Hematopoietic multipotent progenitor cell treated with erythropoietin and hydrocortisone succinate and interleukin-3 and kit ligand, for 8 days (in vitro differentiated cells): ENCODE measurements around the gene CA12.

Experiments used
- DNase-seq: peaks from one replicate; pipeline ENCODE4 v3.0.0-alpha.2; 2015

The CA12 gene

GRCh38 chr15:63299943-63300575 lies 81.6 kb downstream of the CA12 start:
- peak; percentile 19 for DNase-seq

GRCh38 chr15:63296195-63296594 lies 85.5 kb downstream of the CA12 start:
- DNase-seq: no peak

DNA sequence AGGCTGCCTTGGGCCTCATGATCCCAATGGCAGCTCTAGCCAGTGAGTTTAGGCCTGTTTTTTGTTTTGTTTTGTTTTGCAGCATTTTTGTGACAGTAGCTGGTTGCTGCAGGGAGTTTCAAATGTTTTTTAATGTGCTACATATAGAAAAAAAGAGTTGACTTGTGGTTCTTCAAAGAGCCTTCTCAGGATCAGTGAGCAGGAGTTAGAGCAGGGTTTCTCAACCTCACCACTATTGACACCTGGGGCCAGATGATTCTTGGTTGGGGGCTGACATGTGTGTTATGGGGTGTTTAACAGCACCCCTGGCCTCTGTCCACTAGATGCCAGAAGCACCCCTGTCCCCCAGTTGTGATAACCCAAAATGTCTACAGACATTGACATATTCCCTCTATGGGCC lies 86.3 kb downstream of the CA12 start:
- no peak for DNase-seq

- no peak for DNase-seq
These were observed 87.3 kb downstream of the CA12 start for GRCh38 chr15:63294359-63294758.

DNA sequence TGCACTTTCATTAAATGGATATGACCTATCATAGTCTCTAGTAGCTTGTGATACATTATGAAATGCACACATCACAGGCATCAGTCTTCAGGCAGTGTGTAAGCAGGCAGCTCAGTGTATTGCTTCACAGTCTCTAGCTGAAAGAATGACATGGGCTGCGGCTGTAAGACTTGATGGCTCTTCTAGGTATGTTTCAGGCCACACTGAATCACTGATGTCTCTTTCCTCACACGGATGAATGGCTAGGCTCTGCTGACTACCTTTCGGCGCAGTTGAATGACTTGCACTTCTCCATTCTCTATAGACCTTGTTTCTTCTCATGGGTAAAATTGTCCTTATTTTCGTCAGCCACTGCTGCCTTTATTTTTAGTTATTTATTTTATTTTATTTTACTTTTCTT lies 88.9 kb downstream of the CA12 start:
- DNase-seq: no peak

- no peak for DNase-seq
These were observed 89.4 kb downstream of the CA12 start for GRCh38 chr15:63292241-63292640.

DNA sequence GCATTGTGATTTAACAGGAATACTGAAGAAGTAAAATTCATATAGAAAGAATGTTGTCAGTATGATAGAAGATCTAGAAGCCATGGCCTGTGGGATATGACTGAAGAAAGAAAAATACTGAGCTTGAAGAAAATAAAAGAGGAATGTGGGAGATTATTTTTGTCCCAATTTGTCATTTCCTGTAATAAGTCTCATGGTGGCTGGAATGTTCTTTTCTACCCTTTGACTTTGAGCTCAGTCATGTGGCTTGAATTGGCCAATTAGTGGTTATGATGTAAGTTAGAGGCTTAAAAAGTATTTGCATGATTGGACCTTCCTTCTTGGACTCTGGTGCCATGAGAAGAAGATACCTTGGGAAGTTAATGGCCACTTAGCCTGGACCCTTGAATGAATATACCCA lies 90.1 kb downstream of the CA12 start:
- no peak for DNase-seq

- DNase-seq: peak; percentile 76
These were observed 92.8 kb downstream of the CA12 start for GRCh38 chr15:63288778-63289378.

DNA sequence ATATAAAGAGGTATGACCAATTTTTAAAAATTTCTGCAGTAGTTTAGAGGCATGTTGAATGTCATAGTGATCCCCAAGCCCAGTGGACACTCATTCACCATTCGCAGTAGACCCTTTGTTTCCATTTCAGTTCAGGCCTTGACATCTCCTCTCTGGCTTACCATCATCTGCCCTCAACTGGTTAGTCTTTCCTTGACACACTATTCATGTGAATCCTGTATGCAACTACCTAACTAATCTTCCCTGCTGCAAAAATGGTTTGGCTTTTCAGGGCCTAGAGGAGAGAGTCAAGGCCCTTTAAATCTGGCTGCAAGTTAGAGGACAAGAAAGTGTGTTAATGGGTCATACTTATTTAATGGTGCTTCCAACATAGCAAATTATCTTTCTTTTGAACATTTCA lies 93.3 kb downstream of the CA12 start:
- peak; percentile 6 for DNase-seq

- no peak for DNase-seq
These were observed 94.5 kb downstream of the CA12 start for GRCh38 chr15:63287109-63287508.

GRCh38 chr15:63284335-63284734 lies 97.3 kb downstream of the CA12 start:
- no peak for DNase-seq

DNA sequence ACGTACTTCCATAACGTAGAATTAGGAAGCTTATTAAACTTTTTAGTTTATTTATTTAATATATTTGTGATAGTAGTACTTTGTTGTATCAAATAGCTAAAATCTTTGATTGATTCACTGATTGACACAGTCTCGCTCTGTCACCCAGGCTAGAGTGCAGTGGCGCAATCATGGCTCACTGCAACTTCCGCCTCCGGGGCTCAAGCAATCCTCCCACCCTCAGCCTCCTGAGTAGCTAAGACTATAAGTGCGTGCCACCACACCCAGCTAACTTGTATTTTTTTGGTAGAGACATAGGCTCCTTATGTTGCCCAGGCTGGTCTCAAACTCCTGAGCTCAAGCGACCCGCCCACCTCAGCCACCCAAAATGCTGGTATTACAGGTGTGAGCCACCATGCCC lies 98.5 kb downstream of the CA12 start:
- no peak for DNase-seq

- peak; percentile 42 for DNase-seq
These were observed 103.7 kb downstream of the CA12 start for GRCh38 chr15:63277893-63278456.

DNA sequence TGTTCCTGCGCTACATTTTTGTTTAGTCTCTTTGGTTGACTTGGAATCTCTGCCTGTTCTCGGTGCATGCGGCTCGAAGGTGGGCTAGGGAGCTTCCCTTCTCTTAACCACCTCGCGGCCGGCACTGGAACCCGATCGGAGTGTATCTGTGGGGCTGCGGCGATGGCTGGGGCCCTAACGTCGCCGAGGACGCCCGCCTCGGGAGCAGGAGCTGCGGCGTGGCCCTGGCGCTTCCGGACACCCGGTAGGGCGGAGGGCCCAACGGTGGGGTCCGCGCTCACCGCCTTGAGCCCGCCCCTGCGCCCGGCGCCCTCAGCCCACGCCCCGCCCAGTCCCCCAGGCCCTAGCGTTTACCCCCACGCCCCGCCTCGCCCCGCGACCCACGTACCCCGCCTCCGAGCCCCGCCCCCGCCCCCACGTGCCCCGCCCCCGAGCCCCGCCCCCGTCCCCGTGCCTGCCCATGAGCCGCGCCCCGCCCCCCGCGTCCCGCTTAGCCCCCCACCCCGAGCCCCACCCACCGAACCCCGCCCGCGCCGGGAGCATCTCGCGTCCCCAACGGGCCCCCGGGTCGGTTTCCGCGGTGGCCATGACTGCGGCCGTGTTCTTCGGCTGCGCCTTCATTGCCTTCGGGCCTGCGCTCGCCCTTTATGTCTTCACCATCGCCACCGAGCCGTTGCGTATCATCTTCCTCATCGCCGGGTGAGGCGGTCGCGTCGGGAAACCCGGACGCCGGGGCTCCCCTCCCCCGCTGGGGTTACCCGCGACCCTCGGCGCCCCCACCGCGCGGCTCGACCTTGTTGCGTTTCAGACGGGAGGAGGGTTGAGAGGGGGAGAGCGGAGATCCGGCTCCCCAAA lies 104.4 kb downstream of the CA12 start, which contains the start of gene APH1B:
APH1B (plus strand) TSS at position 568 of the 855 bp plus-strand sequence; CDS start at position 587, 19 bp downstream.
- peak; percentile 81 for DNase-seq

DNA sequence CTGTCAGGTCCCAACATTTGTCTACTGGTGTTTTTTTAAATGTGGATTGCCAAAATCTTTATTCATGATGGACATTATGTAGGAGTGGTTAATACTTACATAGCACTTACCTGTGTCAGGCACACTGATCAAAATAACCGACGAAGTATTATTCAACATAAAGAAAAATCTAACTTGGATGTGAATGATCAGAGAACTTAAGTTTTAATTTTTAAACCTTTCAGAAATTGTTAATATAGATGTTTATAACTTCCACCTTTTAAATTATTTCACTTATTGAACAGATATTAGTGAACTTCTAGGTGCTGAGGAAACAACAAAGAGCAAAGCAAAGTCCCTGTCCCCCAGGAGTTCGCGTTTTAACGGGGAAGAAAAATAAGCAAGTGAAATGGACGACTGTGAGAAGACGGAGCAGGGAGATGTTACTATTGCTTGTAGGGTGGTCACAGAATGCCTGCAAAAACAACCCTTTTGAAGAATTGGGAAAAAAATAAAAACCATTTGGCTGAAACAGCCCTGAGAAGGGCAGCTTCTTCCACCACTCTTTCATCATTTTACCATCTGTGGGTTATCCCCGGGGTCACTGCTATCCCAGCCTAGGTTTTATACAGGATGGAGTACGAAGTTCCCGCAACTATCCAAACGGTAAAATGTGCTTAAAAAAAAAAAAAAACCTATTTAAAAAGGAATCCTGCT lies 105.2 kb downstream of the CA12 start:
- DNase-seq: peak; percentile 35

GRCh38 chr15:63274427-63274826 lies 107.2 kb downstream of the CA12 start:
- DNase-seq: no peak
